OCI-LY1 (cell line): ENCODE data around the gene ZBTB14.

Source experiments
- H2AFZ ChIP-seq: fragments of 200-600 bp; sonication (generic), shearing (Covaris generic); 2 replicates; pipeline ENCODE4 v1.6.0; 2014; ENCODE audit warnings: antibody characterized with exemption, mild to moderate bottlenecking, low read length
- H3F3A ChIP-seq: fragments of 200-600 bp; sonication (generic), shearing (Covaris generic); 2 replicates; pipeline ENCODE4 v1.6.0; 2014; ENCODE audit warnings: mild to moderate bottlenecking, antibody characterized with exemption, low read length, moderate library complexity; ENCODE audit not compliant: insufficient read depth
- H3K27ac ChIP-seq: fragments of 200-600 bp; sonication (generic); 2 replicates; pipeline ENCODE4 v1.5.1; 2014; ENCODE audit warnings: low read length, mixed run types, mild to moderate bottlenecking, low read depth; ENCODE audit not compliant: poor library complexity, severe bottlenecking
- H3K27me3 ChIP-seq: fragments of 200-600 bp; sonication (generic); 2 replicates; pipeline ENCODE4 v1.6.0; 2014; ENCODE audit warnings: antibody characterized with exemption, mild to moderate bottlenecking, low read length, moderate library complexity; ENCODE audit not compliant: insufficient read depth
- H3K36me3 ChIP-seq: fragments of 200-600 bp; sonication (generic); 2 replicates; pipeline ENCODE4 v1.6.1; 2014; ENCODE audit warnings: mild to moderate bottlenecking, antibody characterized with exemption, low read length, moderate library complexity, mixed read lengths; ENCODE audit not compliant: insufficient read depth
- H3K4me1 ChIP-seq: fragments of 200-600 bp; sonication (generic); 2 replicates; pipeline ENCODE4 v1.5.1; 2014; ENCODE audit warnings: mild to moderate bottlenecking, low read length, moderate library complexity; ENCODE audit not compliant: insufficient read depth, severe bottlenecking
- H3K4me2 ChIP-seq: fragments of 200-600 bp; sonication (generic), shearing (Covaris generic); 2 replicates; pipeline ENCODE4 v1.6.1; 2014; ENCODE audit warnings: low read length
- H3K4me3 ChIP-seq: fragments of 200-600 bp; sonication (generic); 2 replicates; pipeline ENCODE4 v1.5.1; 2014; ENCODE audit warnings: low read length, low read depth, mild to moderate bottlenecking, mixed read lengths; ENCODE audit not compliant: poor library complexity, severe bottlenecking
- H3K79me2 ChIP-seq: fragments of 200-600 bp; shearing (Covaris generic); 2 replicates; pipeline ENCODE4 v1.6.1; 2016; ENCODE audit warnings: mixed run types, low read length, mixed read lengths; ENCODE audit not compliant: insufficient read depth
- H3K9ac ChIP-seq: fragments of 200-600 bp; sonication (generic), shearing (Covaris generic); 2 replicates; pipeline ENCODE4 v1.6.1; 2014; ENCODE audit warnings: mild to moderate bottlenecking, low read length, mixed read lengths
- H3K9me2 ChIP-seq: fragments of 200-600 bp; sonication (generic), shearing (Covaris generic); 2 replicates; pipeline ENCODE4 v1.6.1; 2014; ENCODE audit warnings: low read depth, mild to moderate bottlenecking, low read length, mixed read lengths
- H3K9me3 ChIP-seq: fragments of 200-600 bp; shearing (Covaris generic); 2 replicates; pipeline ENCODE4 v1.6.1; 2014; ENCODE audit warnings: low read length, mixed read lengths
- H4K20me1 ChIP-seq: fragments of 200-600 bp; sonication (generic), shearing (Covaris generic); 2 replicates; pipeline ENCODE4 v1.6.0; 2016; ENCODE audit warnings: mild to moderate bottlenecking, low read length; ENCODE audit not compliant: insufficient read depth
- EZH2 ChIP-seq: fragments of 200-600 bp; sonication (generic), shearing (Covaris generic); IDR thresholded peaks from 2 replicates; pipeline ENCODE4 v1.8.0; 2017; ENCODE audit warnings: borderline replicate concordance, mixed run types, mild to moderate bottlenecking, antibody characterized with exemption, low read length, moderate library complexity, mixed read lengths
- TF ChIP-seq, protein P1 (sequence below): fragments of 200-600 bp; sonication (generic), shearing (Covaris generic); IDR thresholded peaks from 2 replicates; pipeline ENCODE4 v1.5.1; 2017; ENCODE audit warnings: mild to moderate bottlenecking, antibody characterized with exemption, low read length, moderate library complexity, mixed read lengths

ZBTB14 gene

GRCh38 chr18:5251117-5251516, 44.4 kb downstream of the ZBTB14 start:
- no peak overlapping the region for H3K4me3 ChIP-seq
- H3K4me2 ChIP-seq: no peak overlapping the region
- H3K9me2 ChIP-seq: no peaks in the 10 kb centered on the region
- H3K27ac ChIP-seq: no peak overlapping the region
- no peaks in the 10 kb centered on the region for H3K36me3 ChIP-seq
- no peaks in the 10 kb centered on the region for H3K4me1 ChIP-seq
- no peaks in the 10 kb centered on the region for H3K79me2 ChIP-seq
- no peaks in the 10 kb centered on the region for H3K27me3 ChIP-seq
- no peaks in the 10 kb centered on the region for H4K20me1 ChIP-seq
- H3F3A ChIP-seq: no peaks in the 10 kb centered on the region
- no peak overlapping the region for H3K9ac ChIP-seq
- H2AFZ ChIP-seq: no peak overlapping the region
- no peak for TF ChIP-seq EZH2
- TF ChIP-seq, protein P1, sequence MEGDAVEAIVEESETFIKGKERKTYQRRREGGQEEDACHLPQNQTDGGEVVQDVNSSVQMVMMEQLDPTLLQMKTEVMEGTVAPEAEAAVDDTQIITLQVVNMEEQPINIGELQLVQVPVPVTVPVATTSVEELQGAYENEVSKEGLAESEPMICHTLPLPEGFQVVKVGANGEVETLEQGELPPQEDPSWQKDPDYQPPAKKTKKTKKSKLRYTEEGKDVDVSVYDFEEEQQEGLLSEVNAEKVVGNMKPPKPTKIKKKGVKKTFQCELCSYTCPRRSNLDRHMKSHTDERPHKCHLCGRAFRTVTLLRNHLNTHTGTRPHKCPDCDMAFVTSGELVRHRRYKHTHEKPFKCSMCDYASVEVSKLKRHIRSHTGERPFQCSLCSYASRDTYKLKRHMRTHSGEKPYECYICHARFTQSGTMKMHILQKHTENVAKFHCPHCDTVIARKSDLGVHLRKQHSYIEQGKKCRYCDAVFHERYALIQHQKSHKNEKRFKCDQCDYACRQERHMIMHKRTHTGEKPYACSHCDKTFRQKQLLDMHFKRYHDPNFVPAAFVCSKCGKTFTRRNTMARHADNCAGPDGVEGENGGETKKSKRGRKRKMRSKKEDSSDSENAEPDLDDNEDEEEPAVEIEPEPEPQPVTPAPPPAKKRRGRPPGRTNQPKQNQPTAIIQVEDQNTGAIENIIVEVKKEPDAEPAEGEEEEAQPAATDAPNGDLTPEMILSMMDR: no peak
- H3K9me3 ChIP-seq: 0 out of 2 replicates have a peak, but pooled peaks cover 3% of the 10 kb centered on the region

GRCh38 chr18:5250603-5251002, 44.9 kb downstream of the ZBTB14 start:
- Histone ChIP-seq H3K9me3 (0 out of 2 replicates have a peak, but pooled peaks cover 3% of the 10 kb centered on the region), H4K20me1 (no peaks in the 10 kb centered on the region), H3K4me1 (no peaks in the 10 kb centered on the region), H3K9me2 (no peaks in the 10 kb centered on the region), H3K79me2 (no peaks in the 10 kb centered on the region), H3K4me3 (no peak overlapping the region), H3F3A (no peaks in the 10 kb centered on the region), H3K27ac (no peak overlapping the region), H3K36me3 (no peaks in the 10 kb centered on the region), H2AFZ (no peak overlapping the region), H3K27me3 (no peaks in the 10 kb centered on the region), H3K9ac (no peak overlapping the region), H3K4me2 (no peak overlapping the region)
- TF ChIP-seq EZH2: no peak
- TF ChIP-seq, protein P1: no peak

DNA sequence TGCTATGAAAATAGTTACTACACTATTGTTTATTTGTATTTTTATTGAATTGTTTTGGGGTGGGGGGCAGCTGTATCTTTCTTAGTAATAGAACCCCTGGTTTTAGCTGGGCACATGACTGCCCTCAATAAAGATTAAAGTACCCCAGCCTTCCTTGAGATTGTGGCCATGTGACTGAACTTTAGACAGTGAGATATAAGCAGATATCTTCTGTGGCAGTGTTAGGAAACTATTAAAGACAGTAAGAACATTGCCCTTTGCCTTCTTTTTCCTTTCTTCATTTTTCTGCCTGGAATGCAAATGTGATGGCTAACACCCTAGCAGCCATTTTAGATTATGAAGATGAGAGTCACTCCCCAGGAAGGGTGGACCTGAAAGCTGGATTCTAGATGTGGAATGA, 50.6 kb downstream of the ZBTB14 start:
- no peaks in the 10 kb centered on the region for H3K9me2 ChIP-seq
- H3K36me3 ChIP-seq: peaks cover 27% of the 10 kb centered on the region
- H3K79me2 ChIP-seq: no peaks in the 10 kb centered on the region
- H3K4me1 ChIP-seq: peaks cover 12% of the 10 kb centered on the region
- no peaks in the 10 kb centered on the region for H3F3A ChIP-seq
- H3K4me3 ChIP-seq: no peak overlapping the region
- H3K4me2 ChIP-seq: no peak overlapping the region
- TF ChIP-seq EZH2: no peak
- TF ChIP-seq, protein P1: no peak
- no peak overlapping the region for H3K9ac ChIP-seq
- no peaks in the 10 kb centered on the region for H4K20me1 ChIP-seq
- no peak overlapping the region for H2AFZ ChIP-seq
- H3K27ac ChIP-seq: no peak overlapping the region
- H3K27me3 ChIP-seq: no peaks in the 10 kb centered on the region
- H3K9me3 ChIP-seq: 0 out of 2 replicates have a peak, but pooled peaks cover 3% of the 10 kb centered on the region
